ENCODE data around the gene RAB8B.

The RAB8B gene

DNA sequence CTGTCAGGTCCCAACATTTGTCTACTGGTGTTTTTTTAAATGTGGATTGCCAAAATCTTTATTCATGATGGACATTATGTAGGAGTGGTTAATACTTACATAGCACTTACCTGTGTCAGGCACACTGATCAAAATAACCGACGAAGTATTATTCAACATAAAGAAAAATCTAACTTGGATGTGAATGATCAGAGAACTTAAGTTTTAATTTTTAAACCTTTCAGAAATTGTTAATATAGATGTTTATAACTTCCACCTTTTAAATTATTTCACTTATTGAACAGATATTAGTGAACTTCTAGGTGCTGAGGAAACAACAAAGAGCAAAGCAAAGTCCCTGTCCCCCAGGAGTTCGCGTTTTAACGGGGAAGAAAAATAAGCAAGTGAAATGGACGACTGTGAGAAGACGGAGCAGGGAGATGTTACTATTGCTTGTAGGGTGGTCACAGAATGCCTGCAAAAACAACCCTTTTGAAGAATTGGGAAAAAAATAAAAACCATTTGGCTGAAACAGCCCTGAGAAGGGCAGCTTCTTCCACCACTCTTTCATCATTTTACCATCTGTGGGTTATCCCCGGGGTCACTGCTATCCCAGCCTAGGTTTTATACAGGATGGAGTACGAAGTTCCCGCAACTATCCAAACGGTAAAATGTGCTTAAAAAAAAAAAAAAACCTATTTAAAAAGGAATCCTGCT, 87.1 kb downstream of the RAB8B start:
- DNase-seq (ENCODE audit: low read depth): no peak

DNA sequence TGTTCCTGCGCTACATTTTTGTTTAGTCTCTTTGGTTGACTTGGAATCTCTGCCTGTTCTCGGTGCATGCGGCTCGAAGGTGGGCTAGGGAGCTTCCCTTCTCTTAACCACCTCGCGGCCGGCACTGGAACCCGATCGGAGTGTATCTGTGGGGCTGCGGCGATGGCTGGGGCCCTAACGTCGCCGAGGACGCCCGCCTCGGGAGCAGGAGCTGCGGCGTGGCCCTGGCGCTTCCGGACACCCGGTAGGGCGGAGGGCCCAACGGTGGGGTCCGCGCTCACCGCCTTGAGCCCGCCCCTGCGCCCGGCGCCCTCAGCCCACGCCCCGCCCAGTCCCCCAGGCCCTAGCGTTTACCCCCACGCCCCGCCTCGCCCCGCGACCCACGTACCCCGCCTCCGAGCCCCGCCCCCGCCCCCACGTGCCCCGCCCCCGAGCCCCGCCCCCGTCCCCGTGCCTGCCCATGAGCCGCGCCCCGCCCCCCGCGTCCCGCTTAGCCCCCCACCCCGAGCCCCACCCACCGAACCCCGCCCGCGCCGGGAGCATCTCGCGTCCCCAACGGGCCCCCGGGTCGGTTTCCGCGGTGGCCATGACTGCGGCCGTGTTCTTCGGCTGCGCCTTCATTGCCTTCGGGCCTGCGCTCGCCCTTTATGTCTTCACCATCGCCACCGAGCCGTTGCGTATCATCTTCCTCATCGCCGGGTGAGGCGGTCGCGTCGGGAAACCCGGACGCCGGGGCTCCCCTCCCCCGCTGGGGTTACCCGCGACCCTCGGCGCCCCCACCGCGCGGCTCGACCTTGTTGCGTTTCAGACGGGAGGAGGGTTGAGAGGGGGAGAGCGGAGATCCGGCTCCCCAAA, 87.9 kb downstream of the RAB8B start, which contains the start of gene APH1B:
Gene APH1B (plus strand): TSS at position 568 of the 855 bp plus-strand sequence. CDS start 19 bp downstream, at position 587.
- peak; percentile 70 for DNase-seq (ENCODE audit: low read depth)

DNA sequence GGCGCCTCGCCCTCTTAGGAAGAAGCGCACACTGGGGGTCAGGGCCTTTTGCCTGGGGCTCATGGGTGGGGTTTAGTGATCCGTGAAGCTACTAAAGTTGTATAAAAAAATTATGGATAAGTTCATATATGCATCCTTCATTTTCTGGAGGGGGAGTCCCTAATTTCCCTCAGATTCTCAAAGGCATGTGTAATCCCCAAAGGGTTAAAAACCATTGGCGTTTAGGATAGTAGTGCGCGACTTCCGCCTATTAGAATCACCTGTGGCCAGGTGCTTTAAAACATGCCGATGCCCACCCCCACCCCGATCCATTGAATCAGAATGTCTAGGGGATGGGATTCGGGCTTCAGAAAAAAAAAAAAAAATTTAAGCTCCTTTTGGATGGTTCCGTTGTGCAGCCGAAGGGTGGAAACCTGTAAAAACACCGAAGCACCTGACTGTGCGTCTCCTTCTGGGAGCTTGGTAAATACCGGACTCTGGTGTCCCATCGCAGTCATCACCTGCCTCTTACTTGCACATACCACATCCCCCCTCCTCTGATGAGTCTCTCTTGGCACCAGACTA, 88.6 kb downstream of the RAB8B start:
- DNase-seq (ENCODE audit: low read depth): no peak

DNA sequence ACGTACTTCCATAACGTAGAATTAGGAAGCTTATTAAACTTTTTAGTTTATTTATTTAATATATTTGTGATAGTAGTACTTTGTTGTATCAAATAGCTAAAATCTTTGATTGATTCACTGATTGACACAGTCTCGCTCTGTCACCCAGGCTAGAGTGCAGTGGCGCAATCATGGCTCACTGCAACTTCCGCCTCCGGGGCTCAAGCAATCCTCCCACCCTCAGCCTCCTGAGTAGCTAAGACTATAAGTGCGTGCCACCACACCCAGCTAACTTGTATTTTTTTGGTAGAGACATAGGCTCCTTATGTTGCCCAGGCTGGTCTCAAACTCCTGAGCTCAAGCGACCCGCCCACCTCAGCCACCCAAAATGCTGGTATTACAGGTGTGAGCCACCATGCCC, 93.7 kb downstream of the RAB8B start:
- no peak for DNase-seq (ENCODE audit: low read depth)

DNA sequence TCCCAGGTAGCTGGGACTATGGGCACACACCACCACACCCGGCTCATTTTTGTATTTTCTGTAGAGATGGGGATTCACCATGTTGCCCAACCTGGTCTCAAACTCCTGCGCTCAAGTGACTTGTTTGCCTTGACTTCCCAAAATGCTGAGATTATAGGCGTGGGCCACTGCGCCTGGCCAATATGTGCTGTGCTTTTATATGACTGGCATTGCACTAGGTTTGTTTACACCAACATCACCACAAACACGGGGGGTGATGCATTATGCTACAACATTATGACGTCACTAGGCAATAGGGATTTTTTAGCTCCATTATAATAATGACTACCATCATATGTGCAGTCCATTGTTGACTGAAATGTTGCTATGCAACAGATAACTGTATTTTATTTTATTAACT, 94.9 kb downstream of the RAB8B start:
- DNase-seq (ENCODE audit: low read depth): no peak

DNA sequence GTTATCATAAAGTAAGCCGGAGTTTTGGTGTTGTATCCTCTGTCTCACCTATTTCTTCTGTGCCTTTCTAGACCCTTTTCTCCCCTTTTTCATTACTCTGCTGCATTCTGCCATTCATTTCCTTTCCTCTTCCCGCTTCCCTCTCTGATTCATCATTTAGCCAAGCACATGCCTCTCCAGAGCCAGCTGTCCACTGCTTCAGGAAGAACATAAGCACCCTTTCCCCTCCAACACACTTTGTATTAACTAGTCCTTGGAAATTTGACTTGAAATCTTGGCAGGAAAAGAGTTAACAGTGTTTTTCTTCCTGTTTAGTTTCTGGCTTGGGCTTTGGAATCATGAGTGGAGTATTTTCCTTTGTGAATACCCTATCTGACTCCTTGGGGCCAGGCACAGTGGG, 97.7 kb downstream of the RAB8B start:
- DNase-seq (ENCODE audit: low read depth): no peak

DNA sequence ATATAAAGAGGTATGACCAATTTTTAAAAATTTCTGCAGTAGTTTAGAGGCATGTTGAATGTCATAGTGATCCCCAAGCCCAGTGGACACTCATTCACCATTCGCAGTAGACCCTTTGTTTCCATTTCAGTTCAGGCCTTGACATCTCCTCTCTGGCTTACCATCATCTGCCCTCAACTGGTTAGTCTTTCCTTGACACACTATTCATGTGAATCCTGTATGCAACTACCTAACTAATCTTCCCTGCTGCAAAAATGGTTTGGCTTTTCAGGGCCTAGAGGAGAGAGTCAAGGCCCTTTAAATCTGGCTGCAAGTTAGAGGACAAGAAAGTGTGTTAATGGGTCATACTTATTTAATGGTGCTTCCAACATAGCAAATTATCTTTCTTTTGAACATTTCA, 98.9 kb downstream of the RAB8B start:
- no peak for DNase-seq (ENCODE audit: low read depth)

DNA sequence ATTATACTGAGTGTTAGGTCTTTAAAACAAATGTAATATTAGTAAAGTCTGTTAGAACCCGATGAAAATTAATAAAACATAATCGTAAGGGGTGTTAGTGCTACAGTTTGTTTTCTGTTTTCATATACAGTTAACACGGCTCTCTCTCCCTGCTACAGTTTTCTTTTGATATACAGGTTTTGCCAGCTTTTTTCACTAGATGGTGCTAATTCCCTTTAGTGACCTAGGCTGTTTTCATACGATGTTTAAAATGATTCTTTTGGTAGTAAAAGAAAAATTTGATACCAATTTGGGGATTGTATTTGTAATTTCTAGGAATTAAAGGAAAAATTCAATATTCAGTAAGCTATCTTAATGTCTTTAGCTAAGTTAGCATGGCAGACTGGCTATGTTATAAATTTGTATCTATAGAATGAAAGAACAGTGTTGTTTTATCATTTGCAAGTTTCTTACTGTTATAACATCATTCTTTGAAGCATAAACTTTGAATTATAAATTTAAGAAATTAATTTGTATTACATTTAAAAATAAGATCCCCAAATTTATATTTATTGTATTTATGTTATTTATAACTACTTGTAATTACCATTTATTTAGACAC, 99.5 kb downstream of the RAB8B start:
- DNase-seq (ENCODE audit: low read depth): no peak

DNA sequence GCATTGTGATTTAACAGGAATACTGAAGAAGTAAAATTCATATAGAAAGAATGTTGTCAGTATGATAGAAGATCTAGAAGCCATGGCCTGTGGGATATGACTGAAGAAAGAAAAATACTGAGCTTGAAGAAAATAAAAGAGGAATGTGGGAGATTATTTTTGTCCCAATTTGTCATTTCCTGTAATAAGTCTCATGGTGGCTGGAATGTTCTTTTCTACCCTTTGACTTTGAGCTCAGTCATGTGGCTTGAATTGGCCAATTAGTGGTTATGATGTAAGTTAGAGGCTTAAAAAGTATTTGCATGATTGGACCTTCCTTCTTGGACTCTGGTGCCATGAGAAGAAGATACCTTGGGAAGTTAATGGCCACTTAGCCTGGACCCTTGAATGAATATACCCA, 102.1 kb downstream of the RAB8B start:
- no peak for DNase-seq (ENCODE audit: low read depth)

DNA sequence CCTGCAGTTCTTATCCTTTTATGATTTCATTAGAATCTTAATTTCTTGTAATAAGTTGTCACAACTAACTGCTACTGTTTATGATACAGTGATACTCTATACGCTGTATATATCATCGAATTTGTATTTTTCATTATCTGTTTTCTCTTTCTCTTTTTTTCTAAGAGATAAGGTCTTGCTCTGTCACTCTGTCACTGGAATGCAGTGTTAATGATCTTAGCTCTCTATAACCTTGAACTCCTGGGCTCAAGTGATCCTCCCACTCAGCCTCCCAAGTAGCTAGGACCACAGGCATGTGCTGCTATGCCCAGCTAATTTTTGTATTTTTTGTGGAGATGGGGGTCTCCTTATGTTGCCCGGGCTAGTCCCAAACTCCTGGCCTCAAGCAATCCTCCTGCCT, 102.8 kb downstream of the RAB8B start:
- DNase-seq (ENCODE audit: low read depth): no peak

DNA sequence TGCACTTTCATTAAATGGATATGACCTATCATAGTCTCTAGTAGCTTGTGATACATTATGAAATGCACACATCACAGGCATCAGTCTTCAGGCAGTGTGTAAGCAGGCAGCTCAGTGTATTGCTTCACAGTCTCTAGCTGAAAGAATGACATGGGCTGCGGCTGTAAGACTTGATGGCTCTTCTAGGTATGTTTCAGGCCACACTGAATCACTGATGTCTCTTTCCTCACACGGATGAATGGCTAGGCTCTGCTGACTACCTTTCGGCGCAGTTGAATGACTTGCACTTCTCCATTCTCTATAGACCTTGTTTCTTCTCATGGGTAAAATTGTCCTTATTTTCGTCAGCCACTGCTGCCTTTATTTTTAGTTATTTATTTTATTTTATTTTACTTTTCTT, 103.4 kb downstream of the RAB8B start:
- DNase-seq (ENCODE audit: low read depth): no peak

DNA sequence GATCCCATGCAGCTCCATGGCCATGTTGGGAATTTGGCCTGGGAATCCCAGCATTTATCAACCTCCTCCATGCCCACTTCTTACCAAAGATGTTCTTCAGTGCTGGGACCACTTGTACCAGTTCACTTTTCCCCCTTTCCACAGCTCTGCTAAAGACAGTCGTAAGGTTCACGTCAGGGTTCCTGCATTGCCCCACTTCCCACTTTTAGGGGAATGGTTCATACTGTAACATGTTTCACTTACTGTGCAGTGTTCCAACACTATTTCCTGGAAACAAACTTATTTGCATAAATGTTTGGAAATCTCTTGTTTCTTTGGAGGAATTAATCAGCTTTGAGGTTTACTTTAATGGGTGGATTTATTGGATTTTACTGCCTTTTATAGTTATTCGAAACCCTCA, 105.0 kb downstream of the RAB8B start:
- DNase-seq (ENCODE audit: low read depth): no peak

DNA sequence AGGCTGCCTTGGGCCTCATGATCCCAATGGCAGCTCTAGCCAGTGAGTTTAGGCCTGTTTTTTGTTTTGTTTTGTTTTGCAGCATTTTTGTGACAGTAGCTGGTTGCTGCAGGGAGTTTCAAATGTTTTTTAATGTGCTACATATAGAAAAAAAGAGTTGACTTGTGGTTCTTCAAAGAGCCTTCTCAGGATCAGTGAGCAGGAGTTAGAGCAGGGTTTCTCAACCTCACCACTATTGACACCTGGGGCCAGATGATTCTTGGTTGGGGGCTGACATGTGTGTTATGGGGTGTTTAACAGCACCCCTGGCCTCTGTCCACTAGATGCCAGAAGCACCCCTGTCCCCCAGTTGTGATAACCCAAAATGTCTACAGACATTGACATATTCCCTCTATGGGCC, 105.9 kb downstream of the RAB8B start:
- DNase-seq (ENCODE audit: low read depth): no peak

DNA sequence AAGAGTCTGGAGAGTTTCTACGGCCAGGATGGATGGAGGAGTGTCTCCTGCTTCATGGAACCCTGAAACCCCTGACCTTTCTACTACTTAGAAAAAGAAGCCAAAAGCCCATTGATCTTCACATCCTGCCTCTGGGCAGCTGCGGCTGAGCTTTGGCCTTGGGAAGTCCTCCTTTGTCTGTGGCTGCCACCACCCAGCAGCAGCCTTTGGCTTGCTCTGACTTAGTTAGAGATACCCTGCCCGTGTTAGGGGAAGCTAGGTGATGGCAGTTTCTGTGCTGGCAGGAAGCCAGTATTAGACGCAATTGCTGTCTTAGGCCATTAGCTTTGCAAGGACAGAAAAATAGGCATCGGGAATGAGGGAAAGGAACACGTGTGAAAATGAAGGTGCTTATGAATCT, 106.8 kb downstream of the RAB8B start:
- no peak for DNase-seq (ENCODE audit: low read depth)

DNA sequence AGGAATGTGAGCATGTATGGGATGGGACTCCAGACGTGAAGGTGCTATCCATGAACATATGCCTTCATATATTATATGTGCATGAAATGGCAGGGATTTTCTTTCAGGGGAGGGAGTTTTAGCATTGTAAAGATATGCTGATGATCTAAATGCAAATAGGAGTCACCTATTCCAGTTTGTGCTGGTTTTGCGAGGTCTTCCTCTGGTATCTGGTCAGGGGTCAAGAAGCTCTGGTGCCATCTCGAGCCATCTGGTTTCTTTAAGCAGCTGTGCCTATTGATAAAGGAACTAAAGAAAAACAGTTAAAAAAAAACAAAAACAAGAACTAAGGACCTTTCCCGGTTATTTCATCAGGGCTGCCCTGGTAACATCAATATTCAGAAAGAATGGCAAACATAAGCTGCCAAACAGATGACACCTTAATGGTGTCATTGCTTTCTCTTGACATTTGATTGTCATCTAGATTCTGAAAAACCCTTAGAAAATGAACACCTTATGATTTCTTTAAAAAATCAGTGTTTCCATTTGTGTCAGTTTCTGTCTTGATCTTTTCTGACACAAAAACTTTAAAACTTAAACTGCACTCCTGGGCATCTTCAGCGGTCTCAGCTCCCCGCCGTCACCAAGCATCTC, 110.7 kb downstream of the RAB8B start:
- DNase-seq (ENCODE audit: low read depth): no peak

DNA sequence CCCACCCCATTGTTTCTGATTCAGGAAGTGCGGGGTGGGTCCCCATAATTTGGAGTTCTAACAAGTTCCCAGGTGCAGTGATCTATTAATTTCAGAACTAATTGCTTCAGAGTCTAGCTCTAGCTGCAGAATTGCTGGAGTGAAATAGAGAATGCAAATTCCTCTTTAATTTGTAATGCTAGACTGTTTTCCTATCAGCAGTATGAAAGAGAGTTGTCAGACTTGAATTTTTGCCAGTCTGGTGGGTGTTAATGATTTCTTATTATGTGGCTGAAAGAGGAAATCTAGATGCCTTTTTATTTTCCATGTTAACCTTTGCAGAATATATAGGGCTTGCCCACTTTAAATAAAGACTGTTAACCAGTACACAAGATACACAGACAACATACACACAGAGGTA, 111.7 kb downstream of the RAB8B start:
- no peak for DNase-seq (ENCODE audit: low read depth)

DNA sequence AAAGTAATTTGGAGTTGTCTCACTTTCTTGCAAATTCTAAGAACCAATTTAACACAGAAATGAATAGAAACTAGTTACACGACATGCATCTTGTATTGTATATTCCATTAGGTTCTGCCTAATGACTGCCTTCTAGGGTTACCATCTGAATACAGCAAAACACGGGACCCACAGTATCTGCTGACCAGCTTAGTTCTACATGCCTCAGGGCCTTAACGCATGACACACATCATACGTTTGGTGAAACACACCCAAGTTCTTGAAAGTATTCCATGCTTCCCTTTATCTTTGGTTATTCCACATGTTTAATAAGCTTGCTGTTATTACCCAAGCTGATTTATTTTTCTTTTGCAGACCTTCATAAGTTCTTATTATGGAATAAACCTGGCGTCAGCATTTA, 115.9 kb downstream of the RAB8B start:
- no peak for DNase-seq (ENCODE audit: low read depth)

DNA sequence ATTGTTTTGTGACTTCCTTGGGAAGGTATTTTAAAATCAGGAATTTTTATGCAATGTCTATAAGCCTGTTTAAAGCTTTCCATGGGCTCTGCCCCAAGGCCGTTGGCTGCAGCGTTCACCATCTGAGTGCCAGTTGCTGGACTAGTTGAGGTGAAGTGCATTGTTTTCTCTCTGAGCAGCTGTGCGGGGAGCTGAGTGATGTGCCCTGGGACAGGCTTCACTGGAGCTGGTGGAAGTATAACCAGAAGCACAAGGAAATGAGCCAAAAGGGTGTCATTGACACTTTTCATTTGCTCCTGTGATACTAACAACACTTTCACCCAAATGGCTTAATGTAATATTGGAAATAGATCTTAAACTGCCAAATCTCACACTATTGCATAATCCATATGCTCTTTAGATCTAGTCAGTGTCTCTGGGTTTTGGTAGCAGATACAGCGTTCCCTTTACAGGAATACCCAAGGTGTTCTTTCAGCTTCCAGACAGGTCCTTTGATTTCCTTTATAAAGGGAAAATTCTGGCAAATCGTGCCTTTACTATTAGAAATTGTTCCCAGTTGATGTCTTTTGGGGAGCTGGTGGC, 117.2 kb downstream of the RAB8B start:
- no peak for DNase-seq (ENCODE audit: low read depth)

DNA sequence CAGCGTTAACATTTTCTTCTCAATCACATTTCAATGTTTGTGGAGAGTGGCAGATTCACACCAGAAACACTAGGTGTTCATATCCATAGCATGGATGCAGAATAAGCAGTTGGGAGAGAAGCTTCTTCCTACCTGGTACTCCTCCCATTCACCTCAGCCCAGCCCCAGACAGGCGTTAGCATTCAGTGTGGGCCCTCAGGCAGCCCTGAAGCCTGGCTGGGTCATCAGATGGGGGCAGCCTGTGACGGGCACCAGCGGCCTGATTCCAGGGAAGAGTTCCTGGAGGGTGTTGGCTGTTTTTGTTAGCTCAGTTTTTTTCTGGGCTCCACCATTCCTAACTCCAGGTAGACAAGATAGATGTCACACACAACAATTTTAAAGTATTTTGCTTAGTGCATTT, 119.1 kb downstream of the RAB8B start:
- no peak for DNase-seq (ENCODE audit: low read depth)

DNA sequence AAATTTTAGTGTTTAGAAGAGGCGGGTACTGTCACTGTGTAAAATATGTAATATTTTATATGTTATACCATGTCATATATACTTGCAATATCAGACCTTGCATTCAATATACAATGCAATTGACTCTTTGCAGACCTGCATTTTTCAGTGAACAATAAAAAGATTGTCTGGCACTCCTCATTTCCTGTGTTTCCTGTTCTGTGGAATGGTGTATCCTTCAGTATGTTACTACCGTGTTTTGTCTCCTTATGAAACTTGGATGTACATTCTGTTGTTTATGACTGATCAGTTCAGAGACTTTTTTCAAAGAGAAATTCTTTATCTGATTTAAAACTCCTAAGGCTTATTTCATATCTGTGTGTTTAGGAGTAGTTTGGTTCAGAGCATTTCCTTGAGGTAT, 119.5 kb downstream of the RAB8B start:
- DNase-seq (ENCODE audit: low read depth): no peak

DNA sequence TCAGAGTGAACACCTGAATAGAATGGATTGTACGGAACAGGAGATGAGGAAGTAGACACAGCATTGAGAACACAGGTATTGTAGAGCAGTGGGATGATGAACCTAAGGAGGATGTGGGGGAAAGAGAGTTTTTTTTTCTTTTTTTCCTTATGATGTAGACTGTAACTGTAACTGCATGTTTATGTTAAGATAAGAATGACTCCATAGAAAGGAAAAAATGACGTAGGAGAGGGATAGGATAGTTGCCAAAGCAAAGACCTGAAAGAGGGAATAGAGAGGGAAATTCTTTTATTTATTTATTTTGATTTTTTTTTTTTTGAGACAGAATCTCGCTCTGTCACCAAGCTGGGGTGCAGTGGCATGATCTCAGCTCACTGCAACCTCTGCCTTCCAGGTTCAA, 121.2 kb downstream of the RAB8B start:
- DNase-seq (ENCODE audit: low read depth): no peak

DNA sequence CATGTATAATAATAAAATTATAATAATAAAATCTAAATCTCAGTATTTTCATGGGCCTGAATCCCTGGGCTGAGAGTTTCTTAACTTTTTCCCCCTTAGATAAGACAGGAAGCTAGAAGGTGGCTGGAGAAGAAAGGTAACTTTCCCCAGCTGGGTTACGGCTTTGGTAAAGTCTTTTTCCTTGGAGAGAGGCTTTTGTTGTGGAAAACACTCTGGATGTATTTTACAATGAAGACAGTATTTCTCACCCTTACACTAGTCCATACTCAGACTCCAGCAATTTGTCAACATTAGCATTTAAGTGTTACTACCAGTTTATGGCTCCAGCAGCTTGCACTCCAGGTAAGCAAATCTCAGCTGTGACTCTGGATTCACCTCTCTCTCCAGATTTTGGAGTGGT, 122.9 kb downstream of the RAB8B start:
- DNase-seq (ENCODE audit: low read depth): no peak

Data from stimulated activated CD8-positive, alpha-beta memory T cell treated with anti-CD3 and anti-CD28 coated beads, Interleukin-12 subunit alpha, Interleukin-12 subunit beta, amount 100 ng/mL, for 4 hours (primary cell).